Right atrium auricular region (tissue), 2 donors: Measurements from ENCODE around the gene MRNIP. TPM values are rescaled to one million over a fixed set of nuclear protein-coding genes. Genes with fewer than 3 reads are reported as not detected.

Experiments
- DNase-seq: peaks from one replicate; pipeline ENCODE4 v3.0.0-alpha.2; 2019; ENCODE audit warnings: low spot score
- H3K27ac ChIP-seq, 2 donors: fragments of 200-600 bp; sonication (generic); 1 replicate in 1 of 2; 2 replicates in 1 of 2; pipeline ENCODE4 v1.5.1; 2016 to 2019
- H3K27me3 ChIP-seq, 2 donors: fragments of 200-600 bp; sonication (generic); one replicate each; pipeline versions ENCODE4 v1.5.1 to v1.6.0; 2017 to 2019
- H3K36me3 ChIP-seq: fragments of 200-600 bp; sonication (generic); one replicate; pipeline ENCODE4 v1.5.1; 2016
- H3K4me1 ChIP-seq, 2 donors: fragments of 200-600 bp; sonication (generic); one replicate each; pipeline versions ENCODE4 v1.5.1 to v1.6.0; 2017 to 2019
- H3K4me3 ChIP-seq, 2 donors: fragments of 200-600 bp; sonication (generic); 1 replicate in 1 of 2; 2 replicates in 1 of 2; pipeline ENCODE4 v1.5.1; 2017 to 2019; ENCODE audit warnings: mild to moderate bottlenecking in 1 of 2, moderate library complexity in 1 of 2
- H3K9me3 ChIP-seq, 2 donors: fragments of 200-600 bp; sonication (generic); one replicate each; pipeline ENCODE4 v1.5.1; 2019
- total RNA-seq, 2 donors: library from RNA; depleted of rRNA; stranded (reverse); fragments of >200 nt; gene quantifications; one replicate each; pipeline ENCODE4 v1.1.0, GENCODE V29; 2016
- TF ChIP-seq, protein P1 (sequence below), 2 donors: fragments of 200-600 bp; sonication (generic); IDR thresholded peaks; one replicate each; pipeline ENCODE4 v1.5.1; 2019; ENCODE audit warnings: antibody characterized with exemption in 2 of 2

The MRNIP gene
- total RNA-seq, 2 donors from 2014 or later = 12.5 to 20.3 TPM

- Histone ChIP-seq H3K36me3 (peaks cover 5% of the 10 kb centered on the region), H3K4me1 (peaks cover 0 to 21% of the 10 kb centered on the region in 2 donors)
- TF ChIP-seq, protein P1, sequence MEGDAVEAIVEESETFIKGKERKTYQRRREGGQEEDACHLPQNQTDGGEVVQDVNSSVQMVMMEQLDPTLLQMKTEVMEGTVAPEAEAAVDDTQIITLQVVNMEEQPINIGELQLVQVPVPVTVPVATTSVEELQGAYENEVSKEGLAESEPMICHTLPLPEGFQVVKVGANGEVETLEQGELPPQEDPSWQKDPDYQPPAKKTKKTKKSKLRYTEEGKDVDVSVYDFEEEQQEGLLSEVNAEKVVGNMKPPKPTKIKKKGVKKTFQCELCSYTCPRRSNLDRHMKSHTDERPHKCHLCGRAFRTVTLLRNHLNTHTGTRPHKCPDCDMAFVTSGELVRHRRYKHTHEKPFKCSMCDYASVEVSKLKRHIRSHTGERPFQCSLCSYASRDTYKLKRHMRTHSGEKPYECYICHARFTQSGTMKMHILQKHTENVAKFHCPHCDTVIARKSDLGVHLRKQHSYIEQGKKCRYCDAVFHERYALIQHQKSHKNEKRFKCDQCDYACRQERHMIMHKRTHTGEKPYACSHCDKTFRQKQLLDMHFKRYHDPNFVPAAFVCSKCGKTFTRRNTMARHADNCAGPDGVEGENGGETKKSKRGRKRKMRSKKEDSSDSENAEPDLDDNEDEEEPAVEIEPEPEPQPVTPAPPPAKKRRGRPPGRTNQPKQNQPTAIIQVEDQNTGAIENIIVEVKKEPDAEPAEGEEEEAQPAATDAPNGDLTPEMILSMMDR (IDR thresholded peaks at IDR 0.05) = no peak
Measured at GRCh38 chr5:179905161-179905560, 46.5 kb upstream of the MRNIP start.

DNA sequence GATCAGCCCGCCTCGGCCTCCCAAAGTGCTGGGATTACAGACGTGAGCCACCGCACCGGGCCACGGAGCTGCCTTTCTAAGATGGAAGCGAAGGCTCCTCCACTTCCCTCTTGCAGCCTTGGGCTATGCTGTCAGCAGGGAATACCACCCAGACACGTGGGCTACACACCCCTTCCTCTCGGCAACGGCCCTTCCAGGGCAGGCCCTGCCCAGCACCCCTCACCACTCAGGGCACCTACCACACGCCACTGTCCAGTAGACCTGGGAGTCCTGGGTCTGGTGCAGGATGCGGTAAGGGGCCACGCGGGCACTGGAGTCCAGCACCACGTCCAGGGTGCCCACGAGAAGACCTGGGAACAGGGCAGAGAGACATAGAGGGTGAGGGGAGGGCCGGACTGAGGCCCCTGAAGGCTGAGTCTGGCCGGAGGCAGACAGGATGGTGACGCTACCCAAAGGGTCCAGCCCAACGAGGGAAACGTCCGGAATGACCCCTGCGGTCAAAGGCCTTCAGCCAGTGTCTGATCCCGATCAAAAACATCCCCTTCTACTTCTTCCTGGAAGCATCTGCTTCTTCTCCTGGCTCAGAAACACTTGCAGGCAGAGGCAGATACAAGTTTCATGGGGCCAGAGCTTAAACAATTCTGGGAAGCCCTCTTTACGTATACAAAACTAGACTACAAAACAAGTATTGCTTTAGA is 46.0 kb upstream of the MRNIP start:
- H3K27ac ChIP-seq = no peak overlapping the region
- no peaks in the 10 kb centered on the region for H3K27me3 ChIP-seq
- peaks cover 0 to 21% of the 10 kb centered on the region in 2 donors for H3K4me1 ChIP-seq
- TF ChIP-seq, protein P1 (IDR thresholded peaks at IDR 0.05) = no peak
- H3K9me3 ChIP-seq = no peaks in the 10 kb centered on the region
- no peak overlapping the region for H3K4me3 ChIP-seq
- H3K36me3 ChIP-seq = peaks cover 5% of the 10 kb centered on the region
- no peak for DNase-seq

More at GRCh38 chr5:179905161-179905560, 46.5 kb upstream of the MRNIP start:
- Histone ChIP-seq H3K27ac (no peak overlapping the region), H3K4me3 (no peak overlapping the region), H3K9me3 (no peaks in the 10 kb centered on the region), H3K27me3 (no peaks in the 10 kb centered on the region)
- no peak for DNase-seq

DNA sequence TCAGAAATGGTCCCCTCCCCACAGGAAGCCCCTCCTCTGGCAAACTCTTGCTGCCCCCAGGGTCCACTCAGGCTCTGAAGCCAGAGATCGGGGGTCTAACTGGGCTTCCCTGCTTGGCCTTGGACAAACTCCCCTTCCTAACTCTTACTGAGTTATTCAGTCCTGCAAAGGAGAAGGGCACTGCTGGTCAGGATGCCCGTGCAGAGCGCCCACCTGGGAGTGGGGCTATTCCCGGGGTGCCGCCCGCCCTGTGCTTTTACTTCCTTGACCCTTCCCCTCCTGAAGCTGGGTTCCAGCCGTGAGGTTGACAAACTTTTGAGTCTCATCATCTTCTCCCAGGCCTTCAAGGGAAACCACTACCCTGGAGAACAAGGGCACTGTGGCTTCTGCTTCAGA is 44.1 kb upstream of the MRNIP start:
- no peaks in the 10 kb centered on the region for H3K9me3 ChIP-seq
- peaks cover 0 to 12% of the 10 kb centered on the region in 2 donors for H3K4me1 ChIP-seq
- no peak for DNase-seq
- H3K36me3 ChIP-seq = peaks cover 21% of the 10 kb centered on the region
- TF ChIP-seq, protein P1 (IDR thresholded peaks at IDR 0.05) = no peak
- H3K4me3 ChIP-seq = no peak overlapping the region
- H3K27ac ChIP-seq = no peak overlapping the region
- H3K27me3 ChIP-seq = no peaks in the 10 kb centered on the region

DNA sequence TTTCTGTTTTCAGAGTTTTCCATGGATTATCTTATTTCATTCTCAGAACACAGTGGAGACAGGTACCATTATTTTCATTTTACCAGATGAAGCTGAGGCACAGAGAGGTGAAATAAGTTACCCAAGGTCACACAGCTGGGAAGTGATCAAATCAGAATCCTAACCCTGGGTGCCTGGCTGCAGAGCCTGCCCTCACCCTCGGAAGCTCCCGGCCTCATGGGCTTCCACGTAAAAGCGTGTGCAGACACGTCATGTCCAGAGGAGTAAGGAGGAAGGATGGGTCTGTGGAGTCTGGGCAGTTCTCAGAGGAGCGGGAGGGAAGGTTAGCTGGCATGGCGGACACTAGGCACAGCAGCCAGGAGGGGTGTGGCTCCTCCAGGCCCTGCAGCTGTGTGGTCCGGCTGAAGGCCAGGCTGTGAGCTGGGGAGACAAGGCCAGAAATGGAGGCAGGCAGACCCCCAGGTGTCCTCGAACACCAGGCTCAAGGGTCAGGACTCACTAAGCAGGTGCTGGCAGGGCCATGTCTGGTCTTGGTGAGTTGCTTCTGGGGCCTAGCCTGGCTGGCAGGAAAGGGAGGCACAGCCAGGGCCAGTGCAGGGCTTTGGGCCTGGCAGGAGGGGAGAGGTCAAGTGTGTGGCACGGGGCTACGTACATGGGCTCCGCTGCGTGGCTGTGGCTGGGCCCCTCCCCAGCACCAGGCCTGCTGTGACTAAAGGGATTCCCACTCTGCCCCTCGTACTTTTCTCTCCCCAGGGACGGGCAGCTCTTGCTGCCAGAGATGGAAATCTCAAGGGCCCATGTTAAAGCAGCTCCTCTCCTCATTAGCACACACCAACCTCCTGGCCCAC is 43.5 kb upstream of the MRNIP start:
- TF ChIP-seq, protein P1 (IDR thresholded peaks at IDR 0.05) = no peak
- Histone ChIP-seq H3K36me3 (peaks cover 27% of the 10 kb centered on the region), H3K27ac (no peak overlapping the region), H3K4me1 (peaks cover 0 to 11% of the 10 kb centered on the region in 2 donors), H3K4me3 (no peak overlapping the region), H3K27me3 (no peaks in the 10 kb centered on the region), H3K9me3 (no peaks in the 10 kb centered on the region)
- DNase-seq = no peak

GRCh38 chr5:179901462-179901861 is 42.8 kb upstream of the MRNIP start:
- peaks cover 0 to 4% of the 10 kb centered on the region in 2 donors for H3K4me1 ChIP-seq
- no peaks in the 10 kb centered on the region for H3K27me3 ChIP-seq
- no peak for DNase-seq
- no peak overlapping the region for H3K4me3 ChIP-seq
- TF ChIP-seq, protein P1 (IDR thresholded peaks at IDR 0.05) = no peak
- no peaks in the 10 kb centered on the region for H3K9me3 ChIP-seq
- H3K27ac ChIP-seq = no peak overlapping the region
- H3K36me3 ChIP-seq = peaks cover 32% of the 10 kb centered on the region
